ENCODE measurements around the gene SLC39A9. TPM values are rescaled to one million over a fixed set of nuclear protein-coding genes. Genes with fewer than 3 reads are reported as not detected.

SLC39A9 gene, protein sequence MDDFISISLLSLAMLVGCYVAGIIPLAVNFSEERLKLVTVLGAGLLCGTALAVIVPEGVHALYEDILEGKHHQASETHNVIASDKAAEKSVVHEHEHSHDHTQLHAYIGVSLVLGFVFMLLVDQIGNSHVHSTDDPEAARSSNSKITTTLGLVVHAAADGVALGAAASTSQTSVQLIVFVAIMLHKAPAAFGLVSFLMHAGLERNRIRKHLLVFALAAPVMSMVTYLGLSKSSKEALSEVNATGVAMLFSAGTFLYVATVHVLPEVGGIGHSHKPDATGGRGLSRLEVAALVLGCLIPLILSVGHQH
- polyA plus RNA-seq (2013, experiment 1 of 2; ENCODE audit: insufficient read length): 38.1 TPM
- 37.2 TPM for polyA plus RNA-seq (2013, experiment 2 of 2; ENCODE audit: insufficient read length)

DNA sequence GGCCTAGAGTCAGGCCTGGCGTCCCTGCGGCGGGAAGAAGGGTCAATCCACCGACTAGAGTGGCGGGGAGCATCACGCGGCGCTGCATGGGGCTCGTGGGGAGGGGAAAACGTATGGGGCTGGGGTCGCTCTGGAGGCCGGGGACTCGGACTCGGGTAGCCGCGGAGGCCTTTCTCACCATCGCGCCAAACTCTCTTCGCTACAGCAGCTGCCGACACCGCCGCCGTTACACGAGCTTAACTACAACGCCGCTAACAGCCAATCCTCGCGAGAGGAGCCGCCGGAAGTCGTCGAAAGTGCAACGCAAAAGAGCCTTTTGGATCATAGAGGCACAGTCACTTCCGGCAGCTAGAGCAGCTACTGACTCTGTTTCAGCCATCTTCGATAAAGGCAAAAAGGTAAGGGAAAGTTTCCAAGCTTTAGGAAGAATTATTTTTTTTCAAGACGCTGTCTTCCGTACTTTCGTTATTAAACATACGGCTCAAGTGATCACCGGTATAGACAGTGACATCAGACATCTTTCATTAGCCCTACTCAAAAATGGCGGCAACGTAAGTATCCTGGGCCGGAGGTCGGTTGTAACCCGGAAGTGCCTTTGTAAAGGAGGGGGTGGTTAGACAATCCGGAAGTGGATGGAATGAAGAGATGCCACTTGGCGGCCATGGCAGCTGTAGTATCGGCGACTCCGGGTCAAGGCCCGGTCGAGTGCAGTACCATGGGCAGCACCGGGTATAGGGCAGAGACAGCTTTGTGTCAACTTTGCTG lies at the start of gene SLC39A9, which contains the start of gene ERH:
SLC39A9 (plus strand) TSS at position 640 of the 765 bp plus-strand sequence. CDS start 678 bp downstream, outside the sequence.
ERH (minus strand) TSS at position 247 of the 765 bp plus-strand sequence; CDS start at position 181, 66 bp downstream.
- peak; percentile 98 for DNase-seq

DNA sequence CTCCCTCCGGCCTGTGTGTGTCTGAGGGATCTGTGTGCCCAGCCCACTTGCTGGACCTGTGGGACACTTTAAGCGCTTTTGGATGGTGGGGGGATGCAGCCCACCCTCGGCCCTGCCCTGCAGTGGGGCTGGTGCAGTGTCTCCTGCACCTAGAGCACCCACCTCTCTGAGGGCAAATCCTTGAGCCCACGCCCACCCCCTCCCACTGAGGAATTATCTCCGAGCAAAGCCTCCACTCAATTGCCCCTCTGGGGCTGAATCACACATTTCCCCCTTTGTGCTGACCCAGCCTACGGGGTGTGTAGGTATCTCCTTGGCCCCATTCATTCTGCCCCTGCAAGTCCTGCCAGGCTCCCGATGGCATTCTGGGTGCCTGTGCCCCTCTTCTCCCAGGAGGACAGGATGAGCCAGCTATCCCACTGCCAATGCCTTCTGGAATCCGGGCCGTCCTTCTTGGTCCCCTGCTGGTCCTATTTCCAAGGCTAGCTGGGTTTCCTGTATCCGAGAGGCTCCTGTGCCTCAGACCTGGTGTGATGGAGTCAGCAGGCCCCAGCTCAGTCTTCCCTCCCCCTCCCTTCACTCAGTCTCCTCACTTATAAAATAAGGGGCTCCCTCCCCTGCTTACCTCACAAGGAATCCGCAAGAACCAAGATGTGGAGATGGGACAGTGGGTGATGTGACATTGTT lies 49.3 kb upstream of the SLC39A9 start:
- DNase-seq: no peak

DNA sequence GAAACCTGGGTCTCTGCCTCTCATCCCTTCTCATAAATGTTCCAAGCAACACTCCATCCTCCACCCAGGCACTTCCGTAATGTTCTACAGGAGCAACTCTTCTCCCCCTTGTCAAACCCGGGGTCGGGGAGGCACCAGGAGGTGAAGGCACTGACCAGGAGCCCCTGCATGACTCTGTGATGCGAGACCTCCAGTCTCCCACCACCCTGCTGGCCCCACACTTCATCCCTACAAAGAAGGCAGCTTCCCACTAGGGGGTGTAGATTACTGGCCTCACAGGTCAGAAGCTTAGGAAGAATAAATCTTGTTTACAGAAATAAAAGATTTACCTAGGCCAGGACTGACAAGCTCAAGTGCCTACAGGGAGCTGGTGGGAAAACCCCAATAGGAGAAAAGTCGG lies 47.6 kb upstream of the SLC39A9 start:
- DNase-seq: no peak

DNA sequence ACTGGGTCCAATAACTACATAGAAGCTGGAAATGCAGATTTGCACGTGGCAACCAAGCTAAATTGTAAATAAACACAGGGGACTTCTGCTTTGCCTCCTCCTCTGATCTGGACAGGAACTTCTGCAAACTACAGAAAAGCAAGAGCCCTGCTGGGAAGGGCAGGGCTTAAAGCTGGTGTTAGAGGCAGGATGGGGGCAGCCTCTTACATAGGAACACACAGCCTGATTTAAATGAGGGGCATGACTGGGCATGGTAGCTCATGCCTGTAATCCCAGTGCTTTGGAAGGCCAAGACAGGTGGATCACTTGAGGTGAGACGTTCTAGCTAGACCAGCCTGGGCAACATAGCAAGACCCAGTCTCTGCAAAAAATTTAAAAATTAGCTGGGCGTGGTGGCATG lies 47.1 kb upstream of the SLC39A9 start:
- no peak for DNase-seq

DNA sequence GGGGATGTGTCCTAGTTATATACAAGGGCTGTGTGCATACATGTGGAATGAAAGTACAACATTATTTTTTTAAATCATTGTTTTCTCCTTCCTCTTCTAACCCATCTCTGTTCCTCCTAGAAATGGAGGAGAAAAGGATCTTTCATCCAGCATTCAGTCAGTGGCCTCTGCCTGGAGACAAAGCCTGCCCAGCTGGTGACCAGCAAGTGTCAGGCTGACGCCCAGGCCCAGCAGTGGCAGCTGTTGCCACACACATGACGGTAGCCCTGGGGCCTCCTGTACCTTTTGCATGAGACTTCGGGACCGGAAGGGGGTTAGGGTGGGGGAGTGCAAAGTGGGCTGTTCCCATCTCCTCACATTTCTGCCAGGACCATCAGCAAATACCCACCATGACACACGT lies 46.6 kb upstream of the SLC39A9 start:
- DNase-seq: no peak

- no peak for DNase-seq
Observed at GRCh38 chr14:69353168-69353567, 45.3 kb upstream of the SLC39A9 start.

- no peak for DNase-seq
Observed at GRCh38 chr14:69354383-69355153, 43.9 kb upstream of the SLC39A9 start.

- DNase-seq: no peak
Observed at GRCh38 chr14:69355154-69355597, 43.3 kb upstream of the SLC39A9 start.

DNA sequence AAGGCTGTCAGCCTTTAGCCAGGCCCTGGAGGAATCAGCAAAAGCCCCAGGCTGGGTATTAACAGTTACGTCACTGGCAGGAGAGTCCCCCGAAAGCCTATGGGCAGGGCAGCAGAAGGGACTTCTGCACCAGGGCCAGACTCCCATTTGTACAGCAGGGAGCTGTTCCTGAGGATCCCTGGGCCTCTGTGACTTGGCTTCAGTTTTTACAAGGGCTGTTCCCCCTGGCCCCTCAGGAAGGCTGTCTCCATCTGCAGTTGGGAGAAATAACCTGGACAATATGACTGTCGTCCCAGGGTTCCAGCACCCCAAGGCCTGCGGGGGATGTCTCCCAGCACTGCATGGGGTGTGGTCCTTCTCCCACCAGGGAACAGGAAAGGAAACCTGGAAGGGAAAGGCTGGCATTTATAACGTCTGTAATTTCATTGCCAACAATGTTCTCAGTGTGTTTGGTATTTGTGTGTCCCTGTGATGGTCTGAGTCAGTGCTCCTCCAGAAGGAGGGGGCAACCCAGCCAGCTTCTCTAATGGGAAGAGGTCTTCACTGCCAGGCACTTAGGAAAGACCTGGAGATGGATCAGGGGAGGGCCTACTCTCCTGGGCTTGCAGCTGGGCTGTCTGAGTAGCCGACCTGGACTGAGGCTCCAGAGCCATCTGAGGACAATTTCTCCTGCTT lies 42.7 kb upstream of the SLC39A9 start:
- peak; percentile 49 for DNase-seq

DNA sequence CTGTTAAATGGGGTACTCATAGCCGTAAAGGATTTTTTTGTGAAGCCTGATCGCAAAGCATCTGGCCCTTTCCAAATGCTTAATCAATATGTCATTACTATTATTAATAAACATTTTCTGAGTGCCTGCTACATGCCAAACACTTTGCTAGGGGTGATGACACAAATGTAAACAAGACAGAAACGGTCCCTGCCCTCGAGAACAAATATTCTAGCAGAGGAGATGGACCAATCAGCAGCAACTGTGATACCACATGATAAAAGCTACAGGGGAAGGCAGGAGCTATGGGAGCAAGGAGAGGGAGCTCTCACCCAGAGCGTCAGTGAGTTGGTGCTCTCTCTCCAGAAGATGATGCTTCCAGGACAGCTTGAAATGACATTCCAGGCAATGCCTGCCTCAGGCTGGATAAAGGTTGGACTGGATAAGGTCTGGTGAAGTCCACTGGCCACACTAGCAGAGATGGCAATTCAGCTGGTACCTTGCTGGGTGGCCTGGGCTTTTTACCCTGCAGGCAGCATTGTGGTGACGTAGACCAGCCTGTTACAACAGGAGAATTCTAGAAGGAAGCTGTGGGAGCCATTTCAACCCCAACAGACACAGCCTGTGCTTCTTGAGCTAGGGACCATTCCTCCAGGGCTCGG lies 41.5 kb upstream of the SLC39A9 start:
- no peak for DNase-seq

DNA sequence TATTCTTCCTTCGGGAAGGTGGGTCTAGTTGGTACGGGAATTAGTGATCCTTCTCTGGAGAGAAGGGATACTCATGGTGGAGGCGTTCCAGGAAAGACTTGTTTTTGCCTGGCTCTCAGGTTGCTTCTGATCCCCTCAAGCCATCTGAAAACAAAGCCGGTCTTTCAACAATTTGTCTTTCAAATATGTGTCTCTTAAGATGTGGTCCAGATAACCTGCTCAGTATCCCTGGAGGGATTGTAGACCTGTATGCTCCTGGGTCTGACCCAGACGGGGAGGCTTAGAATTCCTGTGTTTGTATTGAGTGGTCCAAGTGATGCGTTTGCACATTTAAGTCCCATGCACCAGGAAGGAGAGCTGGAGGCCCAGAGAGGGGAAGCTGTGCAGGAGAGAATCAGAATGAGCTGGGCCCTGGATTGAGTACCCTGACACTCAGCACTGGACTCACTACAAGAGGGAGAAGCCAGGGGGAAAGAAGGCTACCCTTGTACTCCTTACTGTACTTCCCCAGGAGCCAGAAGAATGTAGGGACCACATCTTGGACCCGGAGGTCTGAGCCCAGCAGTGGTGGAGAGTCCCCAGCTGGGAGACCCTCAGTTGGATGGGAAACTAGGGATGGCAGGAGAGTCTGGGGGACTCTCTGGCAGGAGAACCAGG lies 40.8 kb upstream of the SLC39A9 start:
- no peak for DNase-seq

DNA sequence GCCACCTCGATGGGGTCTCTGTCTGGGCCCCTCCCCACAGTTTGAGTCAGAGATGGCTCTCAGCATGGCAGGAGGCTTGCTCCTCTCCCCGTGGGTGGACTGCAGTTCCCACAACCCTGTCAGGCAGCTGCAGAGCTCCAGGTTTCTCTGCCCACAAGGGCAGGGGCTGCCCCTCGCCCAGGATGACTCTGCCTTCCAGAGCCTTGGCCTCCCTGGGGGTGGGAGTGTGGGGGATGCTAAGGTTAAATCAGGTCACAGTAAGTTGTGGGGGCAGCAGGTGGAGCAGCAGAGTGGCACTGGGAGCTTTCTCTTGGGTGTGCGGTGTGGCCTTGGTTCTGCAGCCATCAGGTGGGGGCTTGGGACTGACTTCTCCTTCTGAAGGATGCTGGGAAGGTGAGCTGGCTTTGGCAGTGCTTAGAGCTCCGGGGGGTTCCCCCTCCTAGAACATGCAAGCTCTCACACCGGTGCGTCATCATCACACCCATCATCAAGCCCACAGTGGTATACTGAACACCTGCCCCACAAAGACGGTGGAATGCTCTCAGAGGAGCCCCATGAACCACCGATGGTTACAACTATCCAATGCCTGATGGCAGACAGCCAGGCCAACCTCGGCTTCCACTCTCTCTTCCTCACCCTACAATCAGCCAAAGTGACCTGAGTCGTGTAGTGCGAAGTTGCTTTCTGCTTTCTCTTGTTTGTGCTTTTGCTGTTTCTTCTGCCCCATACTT lies 40.1 kb upstream of the SLC39A9 start:
- no peak for DNase-seq

DNA sequence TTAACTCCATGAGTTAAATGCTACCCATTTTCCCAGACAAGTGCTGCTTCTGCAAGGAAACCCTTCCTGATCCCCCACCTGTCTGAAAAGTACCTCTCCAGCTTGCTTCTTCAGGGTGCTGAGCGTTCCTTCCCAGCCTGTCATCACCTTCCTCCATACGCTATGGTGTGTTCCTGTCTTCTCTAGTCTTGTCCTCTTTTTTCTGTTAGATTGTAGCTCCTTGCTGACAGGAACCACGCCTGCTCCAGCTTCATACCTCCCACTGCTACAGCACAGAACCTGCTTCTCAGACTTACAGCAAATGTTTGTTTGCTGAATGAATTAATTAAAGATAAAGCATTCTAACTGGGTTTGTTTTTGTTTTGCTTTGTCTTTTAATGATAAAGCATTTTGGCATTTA lies 39.5 kb upstream of the SLC39A9 start:
- no peak for DNase-seq

DNA sequence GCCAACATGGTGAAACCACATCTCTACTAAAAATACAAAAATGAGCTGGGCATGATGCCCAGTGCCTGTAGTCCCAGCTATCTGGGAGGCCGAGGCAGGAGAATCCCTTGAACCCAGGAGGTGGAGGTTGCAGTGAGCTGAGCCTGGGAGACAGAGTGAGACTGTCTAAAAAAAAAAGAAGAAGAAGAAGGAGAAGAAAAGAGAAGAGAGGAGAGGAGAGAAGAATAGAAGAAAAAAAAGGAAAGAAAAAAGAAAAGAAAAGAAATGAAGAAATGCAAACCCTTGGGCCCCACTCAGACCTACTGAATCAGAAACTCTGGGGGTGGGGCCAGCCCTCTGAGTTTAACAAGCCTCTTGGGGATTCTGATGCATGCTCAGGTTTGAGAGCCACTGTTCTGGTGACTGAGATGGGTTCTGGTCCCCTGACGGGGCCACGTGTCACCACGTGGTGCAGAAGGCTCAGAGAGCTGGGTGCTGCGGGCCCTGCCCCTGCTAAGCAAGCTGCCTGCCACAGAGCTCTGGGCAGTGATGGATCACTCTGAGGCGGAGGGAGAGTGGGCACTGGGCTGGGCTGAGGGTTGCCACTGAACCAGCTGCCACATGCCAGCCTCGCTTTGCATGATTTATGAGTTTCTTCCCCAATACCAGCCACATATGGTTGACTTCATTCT lies 37.9 kb upstream of the SLC39A9 start:
- DNase-seq: no peak

- peak; percentile 29 for DNase-seq
Observed at GRCh38 chr14:69363055-69363454, 35.4 kb upstream of the SLC39A9 start.

GRCh38 chr14:69363964-69364363 lies 34.5 kb upstream of the SLC39A9 start:
- DNase-seq: no peak

DNA sequence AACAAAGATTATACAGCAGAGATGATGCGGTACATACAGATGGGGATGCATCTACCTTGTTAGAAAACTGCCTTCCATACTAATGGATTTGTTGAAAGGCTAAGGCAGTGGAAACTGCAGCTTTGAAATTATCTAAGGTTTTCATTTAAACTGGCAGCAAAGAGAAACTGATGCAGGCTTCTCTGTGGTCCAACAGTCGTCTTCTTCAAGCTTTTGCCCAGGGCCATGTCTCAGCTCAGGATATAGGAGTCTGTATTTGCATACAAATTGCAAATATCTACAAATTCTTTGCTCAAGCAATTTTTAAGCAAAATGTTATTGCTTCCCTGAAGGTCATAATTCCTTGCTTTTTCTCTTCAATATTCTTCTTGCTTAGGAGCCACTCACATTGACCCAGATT lies 34.1 kb upstream of the SLC39A9 start:
- DNase-seq: no peak

DNA sequence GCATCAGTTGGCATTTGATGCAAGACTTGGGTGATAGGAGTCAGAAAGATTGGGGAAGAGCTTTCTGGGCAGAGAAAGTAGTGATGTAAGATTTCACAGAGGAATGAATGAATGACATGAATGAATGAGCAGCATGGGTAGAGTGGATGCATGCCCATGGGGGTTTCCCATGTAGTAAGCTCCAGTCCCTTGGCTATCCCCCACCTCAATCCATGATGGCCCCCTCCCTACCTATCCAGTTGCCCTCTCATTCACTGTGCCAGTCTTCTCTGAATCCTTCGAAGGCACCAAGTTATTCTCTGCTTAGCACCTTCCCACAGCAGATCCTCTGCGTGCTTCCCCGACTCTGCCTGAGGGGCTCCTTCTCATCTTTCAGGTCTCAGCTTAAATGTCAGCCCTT lies 32.4 kb upstream of the SLC39A9 start:
- DNase-seq: no peak

- DNase-seq: no peak
Observed at GRCh38 chr14:69366761-69367160, 31.7 kb upstream of the SLC39A9 start.

Measured in fibroblast of skin of abdomen (primary cell).